H1 (cell line): ENCODE measurements around the gene CBX4. TPM values are rescaled to one million over a fixed set of nuclear protein-coding genes. Genes with fewer than 3 reads are reported as not detected.

Source experiments
- CEBPB ChIP-seq: IDR thresholded peaks from 2 replicates; pipeline ENCODE4 v1.6.1; 2012; ENCODE audit warnings: low read depth, low read length
- CREB1 ChIP-seq: IDR thresholded peaks from 2 replicates; pipeline ENCODE4 v1.6.1; 2012; ENCODE audit warnings: inconsistent platforms
- EP300 ChIP-seq, 2 experiments: IDR thresholded peaks; 1 replicate in 1 of 2; 2 replicates in 1 of 2; pipeline ENCODE4 v1.6.1; 2011 to 2012; ENCODE audit warnings: low read depth in 2 of 2, low read length in 2 of 2, mild to moderate bottlenecking in 2 of 2, borderline replicate concordance in 1 of 2, inconsistent platforms in 1 of 2, moderate library complexity in 1 of 2
- EZH2 ChIP-seq: fragments of 200-600 bp; sonication (generic); IDR thresholded peaks from 2 replicates; pipeline ENCODE4 v1.7.1; 2012; ENCODE audit warnings: low read depth, mild to moderate bottlenecking, moderate library complexity, low read length, inconsistent platforms; ENCODE audit not compliant: severe bottlenecking
- GABPA ChIP-seq: IDR thresholded peaks from 2 replicates; pipeline ENCODE4 v1.6.1; 2011; ENCODE audit warnings: mild to moderate bottlenecking, low read length, moderate library complexity, borderline replicate concordance; ENCODE audit not compliant: insufficient read depth
- GTF2F1 ChIP-seq: IDR thresholded peaks from 2 replicates; pipeline ENCODE4 v1.6.1; 2012; ENCODE audit warnings: low read depth, low read length, improper control_type of control experiment, borderline replicate concordance
- NANOG ChIP-seq: IDR thresholded peaks from 2 replicates; pipeline ENCODE4 v1.6.1; 2011; ENCODE audit warnings: low read length, low read depth, mild to moderate bottlenecking, inconsistent platforms; ENCODE audit not compliant: insufficient read depth, poor library complexity, severe bottlenecking
- SP1 ChIP-seq: IDR thresholded peaks from 2 replicates; pipeline ENCODE4 v1.6.1; 2011; ENCODE audit warnings: low read depth, low read length
- SP4 ChIP-seq: IDR thresholded peaks from 2 replicates; pipeline ENCODE4 v1.6.1; 2012; ENCODE audit warnings: low read length, inconsistent platforms
- SRF ChIP-seq: IDR thresholded peaks from 2 replicates; pipeline ENCODE4 v1.6.1; 2011; ENCODE audit warnings: mild to moderate bottlenecking, low read depth, low read length, moderate library complexity
- TAF1 ChIP-seq: IDR thresholded peaks from 2 replicates; pipeline ENCODE4 v1.6.1; 2011; ENCODE audit warnings: mild to moderate bottlenecking, low read depth, low read length
- TAF7 ChIP-seq: optimal IDR thresholded peaks from 2 replicates; pipeline ENCODE3; 2011; ENCODE audit warnings: low read depth, mild to moderate bottlenecking, inconsistent platforms, low read length, moderate library complexity, borderline replicate concordance
- polyA plus RNA-seq, 7 experiments: library from polyadenylated mRNA; depleted of rRNA in 3 of 7; stranded (reverse) in 5 of 7; unstranded in 2 of 7; fragments of >200 nt in 5 of 7; fragments of 200-250 nt in 2 of 7; gene quantifications; 1 replicate in 5 of 7; 2 replicates in 1 of 7; 4 replicates in 1 of 7; pipeline versions ENCODE4 v1.2.1 to v1.2.3, GENCODE V29; 2011 to 2013; ENCODE audit warnings: missing spikeins in 2 of 7, mixed read lengths in 2 of 7
- total RNA-seq: library from RNA; stranded (reverse); fragmentation: NEBNext Ultra II Directional; extraction: Animal tissue kit (Norgen Biotek cat#: 25700); gene quantifications from 2 replicates; pipeline ENCODE4 v1.2.1, GENCODE V29; 2021
- TF ChIP-seq, protein P1 (sequence below), 3 experiments: IDR thresholded peaks; 1 replicate in 2 of 3; 2 replicates in 1 of 3; pipeline versions ENCODE4 v1.5.1 to v1.6.1; 2011; ENCODE audit warnings: low read length in 3 of 3, mild to moderate bottlenecking in 3 of 3, inconsistent platforms in 2 of 3, low read depth in 1 of 3, moderate library complexity in 1 of 3; ENCODE audit not compliant: insufficient read depth in 1 of 3; ENCODE audit errors: control extremely low read depth in 1 of 3
- TF ChIP-seq, protein P2 (sequence below): IDR thresholded peaks from 2 replicates; pipeline ENCODE4 v1.6.1; 2012; ENCODE audit warnings: inconsistent platforms

Gene CBX4
- total and polyA plus RNA-seq, 2 of the 8 experiments (the other 6 are each of a cell fraction or from before 2014, with no cell fraction given), result 1.8 to 4.0 TPM

DNA sequence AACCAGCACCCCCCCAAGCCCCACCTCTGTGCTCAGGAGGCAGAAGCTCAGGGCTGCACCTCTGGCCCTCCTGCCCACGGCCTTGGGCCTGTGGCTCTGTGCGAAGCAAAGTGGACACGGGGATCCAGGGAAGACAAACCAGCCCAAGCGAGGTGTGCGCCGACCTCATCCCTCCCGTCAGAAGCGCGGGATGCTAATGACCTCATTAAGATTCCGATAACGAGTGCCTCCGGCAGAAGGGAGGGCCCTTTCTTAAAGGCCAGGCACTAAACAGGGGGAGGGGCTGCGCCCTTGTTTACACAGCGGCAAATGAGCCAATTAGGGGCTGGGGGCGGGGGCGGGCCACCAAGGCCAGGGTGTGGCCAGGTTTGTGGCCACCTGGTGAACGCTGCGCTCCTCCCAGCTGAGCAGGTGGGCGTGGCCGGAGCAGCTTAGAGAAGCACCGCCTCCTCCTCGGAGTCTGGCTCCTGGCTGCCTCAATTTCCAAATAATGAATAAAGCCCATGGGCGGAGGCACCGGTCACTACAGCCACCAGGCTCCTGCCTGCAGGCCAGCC, 3.2 kb downstream of the CBX4 start (continued):
- TF ChIP-seq CEBPB (no peak), EZH2 (no peak), GABPA (no peak), NANOG (peak; percentile 29), CREB1 (peak; percentile 43; the same call in 1 of the 2 replicates), SP1 (peak; percentile 76), TAF7 (no peak), SRF (no peak), EP300 (IDR thresholded peaks at IDR 0.05; ENCODE audit: borderline replicate concordance in 1 of 2, low read depth in 2 of 2, low read length in 2 of 2) (no peak), GTF2F1 (no peak), TAF1 (peak; percentile 54; the same call in 1 of the 2 replicates), SP4 (peak; percentile 73)
- TF ChIP-seq, protein P1, sequence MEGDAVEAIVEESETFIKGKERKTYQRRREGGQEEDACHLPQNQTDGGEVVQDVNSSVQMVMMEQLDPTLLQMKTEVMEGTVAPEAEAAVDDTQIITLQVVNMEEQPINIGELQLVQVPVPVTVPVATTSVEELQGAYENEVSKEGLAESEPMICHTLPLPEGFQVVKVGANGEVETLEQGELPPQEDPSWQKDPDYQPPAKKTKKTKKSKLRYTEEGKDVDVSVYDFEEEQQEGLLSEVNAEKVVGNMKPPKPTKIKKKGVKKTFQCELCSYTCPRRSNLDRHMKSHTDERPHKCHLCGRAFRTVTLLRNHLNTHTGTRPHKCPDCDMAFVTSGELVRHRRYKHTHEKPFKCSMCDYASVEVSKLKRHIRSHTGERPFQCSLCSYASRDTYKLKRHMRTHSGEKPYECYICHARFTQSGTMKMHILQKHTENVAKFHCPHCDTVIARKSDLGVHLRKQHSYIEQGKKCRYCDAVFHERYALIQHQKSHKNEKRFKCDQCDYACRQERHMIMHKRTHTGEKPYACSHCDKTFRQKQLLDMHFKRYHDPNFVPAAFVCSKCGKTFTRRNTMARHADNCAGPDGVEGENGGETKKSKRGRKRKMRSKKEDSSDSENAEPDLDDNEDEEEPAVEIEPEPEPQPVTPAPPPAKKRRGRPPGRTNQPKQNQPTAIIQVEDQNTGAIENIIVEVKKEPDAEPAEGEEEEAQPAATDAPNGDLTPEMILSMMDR (IDR thresholded peaks at IDR 0.05; ENCODE audit: control extremely low read depth in 1 of 3, insufficient read depth in 1 of 3, low read depth in 1 of 3, low read length in 3 of 3), result no peak
- TF ChIP-seq, protein P2, sequence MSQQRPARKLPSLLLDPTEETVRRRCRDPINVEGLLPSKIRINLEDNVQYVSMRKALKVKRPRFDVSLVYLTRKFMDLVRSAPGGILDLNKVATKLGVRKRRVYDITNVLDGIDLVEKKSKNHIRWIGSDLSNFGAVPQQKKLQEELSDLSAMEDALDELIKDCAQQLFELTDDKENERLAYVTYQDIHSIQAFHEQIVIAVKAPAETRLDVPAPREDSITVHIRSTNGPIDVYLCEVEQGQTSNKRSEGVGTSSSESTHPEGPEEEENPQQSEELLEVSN, result no peak
